ENCODE measurements around the gene IRGC. TPM values are rescaled to one million over a fixed set of nuclear protein-coding genes. Genes with fewer than 3 reads are reported as not detected.

Gene IRGC
- total and polyA plus RNA-seq, 2 donors (not counting 3 experiments of a cell fraction or from before 2014, with no cell fraction given): not detected

- Histone ChIP-seq H3K4me3 (replicated peaks in 1 of 3; ENCODE audit: insufficient read depth in 1 of 3, low read depth in 1 of 3, low read length in 3 of 3) (no peak overlapping the region), H3K9me3 (replicated peaks; ENCODE audit: control insufficient read depth, insufficient read depth, low read length) (no peaks in the 10 kb centered on the region), H3K36me3 (ENCODE audit: control insufficient read depth in 2 of 2, extremely low read depth in 1 of 2, insufficient read depth in 2 of 2, low read length in 2 of 2) (no peaks in the 10 kb centered on the region), H3K4me2 (ENCODE audit: insufficient read depth, low read length) (no peak overlapping the region), H3K9ac (replicated peaks; ENCODE audit: extremely low read depth, insufficient read depth, low read length) (no peak overlapping the region), H3K9me1 (replicated peaks; ENCODE audit: control insufficient read depth, extremely low read depth, insufficient read depth, low read length) (no peaks in the 10 kb centered on the region), H3K79me2 (ENCODE audit: control insufficient read depth, insufficient read depth, low read length) (no peaks in the 10 kb centered on the region), H4K20me1 (replicated peaks; ENCODE audit: control insufficient read depth, extremely low read depth, insufficient read depth, low read length) (no peaks in the 10 kb centered on the region), H3K27ac (ENCODE audit: insufficient read depth, low read depth, low read length) (no peak overlapping the region), H2AFZ (ENCODE audit: low read depth, low read length) (no peak overlapping the region), H3K27me3 (ENCODE audit: control insufficient read depth in 2 of 2, insufficient read depth in 2 of 2, low read length in 2 of 2) (no peaks in the 10 kb centered on the region), H3K4me1 (ENCODE audit: control insufficient read depth, extremely low read depth, insufficient read depth, low read length) (no peaks in the 10 kb centered on the region)
- no TSS peak for BruUV-seq (replicated peaks)
- intact Hi-C loops (cut with micrococcal nuclease) (no loop called here), dilution Hi-C loops (cut with MboI; ENCODE audit: extremely low pct_ligation_motif_present, low sequenced_read_pairs) (no loop called here)
- ChIA-PET POLR2A (no interaction called here), CTCF (no interaction called here)
- TF ChIP-seq EZH2 (IDR thresholded peaks at IDR 0.05; ENCODE audit: borderline replicate concordance, low read depth, low read length, severe bottlenecking): no peak
- TF ChIP-seq GATA2 (IDR thresholded peaks at IDR 0.05; ENCODE audit: insufficient read depth, insufficient read length, low read depth, low read length): no peak
- no peak for TF ChIP-seq MYC (IDR thresholded peaks at IDR 0.05; ENCODE audit: low read depth, low read length)
- no peak for TF ChIP-seq CTCF (IDR thresholded peaks at IDR 0.05; ENCODE audit: extremely low read depth in 1 of 2, insufficient read depth in 1 of 2, low read depth in 1 of 2, low read length in 2 of 2)
- no peak for TF ChIP-seq JUN (IDR thresholded peaks at IDR 0.05; ENCODE audit: borderline replicate concordance, insufficient read depth, insufficient read length, low read depth)
- no peak for TF ChIP-seq POLR2AphosphoS5 (IDR thresholded peaks at IDR 0.05; ENCODE audit: insufficient read depth, low read depth, low read length)
- no peak for TF ChIP-seq FOS (IDR thresholded peaks at IDR 0.05; ENCODE audit: borderline replicate concordance, insufficient read depth, low read length)
- no peak for FAIRE-seq
- no peak for DNase-seq (ENCODE audit: low read depth, low spot score)
These were observed 7.2 kb upstream of the IRGC start for GRCh38 chr19:43708716-43709115.

Measured in endothelial cell of umbilical vein (primary cell).